Inflammatory macrophage treated with lipopolysaccharide for 4 hours (primary cell): ENCODE data around the gene PTPRT.

Experiments used
- DNase-seq: peaks from one replicate; pipeline ENCODE4 v3.0.0-alpha.2; 2020

Gene PTPRT

GRCh38 chr20:42598581-42598980, 591.1 kb downstream of the PTPRT start:
- DNase-seq: no peak

GRCh38 chr20:42595625-42596024, 594.1 kb downstream of the PTPRT start:
- DNase-seq: no peak

DNA sequence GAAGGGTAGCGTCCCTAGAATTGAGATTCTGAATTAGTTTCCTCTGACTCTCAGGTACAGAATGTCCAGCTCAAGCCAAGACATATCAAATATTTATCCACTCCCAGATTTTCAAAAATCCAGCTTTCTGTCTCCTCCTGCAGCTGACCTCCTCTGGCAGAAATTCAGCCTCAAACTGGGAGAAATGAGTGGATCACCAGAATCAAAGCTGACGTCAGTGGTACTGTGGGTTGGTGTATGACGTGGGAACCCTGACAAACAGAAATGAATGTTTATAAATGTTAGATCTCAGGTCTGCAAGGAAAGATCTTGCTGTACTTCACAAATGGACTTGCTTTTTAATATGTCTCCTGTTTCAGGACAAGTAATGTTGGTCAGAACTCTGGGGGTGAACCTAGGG, 595.0 kb downstream of the PTPRT start:
- DNase-seq: no peak

GRCh38 chr20:42594011-42594410, 595.7 kb downstream of the PTPRT start:
- no peak for DNase-seq

DNA sequence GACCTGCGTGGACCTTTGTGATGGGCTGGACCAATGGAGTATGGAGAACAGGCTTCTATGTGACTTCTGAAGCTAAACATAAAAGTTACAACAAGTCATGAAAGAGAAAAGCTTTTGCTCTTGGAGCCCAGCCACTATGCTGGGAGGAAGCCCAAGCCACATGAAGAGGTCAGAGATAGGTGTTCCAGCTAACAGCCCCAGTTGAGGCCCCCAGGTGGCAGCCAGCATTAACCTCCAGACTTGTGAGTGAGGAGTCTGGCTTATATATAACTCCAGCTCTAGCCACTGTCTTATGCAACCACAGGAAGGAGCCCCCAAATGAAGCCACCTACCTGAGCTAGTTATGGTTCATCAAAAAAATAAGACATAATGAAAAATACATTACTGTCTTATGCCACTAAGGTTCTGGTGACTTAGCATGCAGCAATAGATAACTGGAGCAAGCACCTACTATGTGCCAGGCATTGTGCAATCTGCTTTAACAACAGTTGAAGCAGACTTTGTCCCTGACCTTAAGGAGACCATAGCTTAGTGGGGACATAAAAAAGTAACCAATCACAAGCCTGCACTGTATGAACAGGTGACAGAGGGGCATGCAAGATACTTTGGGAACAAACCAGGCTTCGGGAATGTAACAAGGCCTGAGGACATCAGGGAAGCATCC, 599.6 kb downstream of the PTPRT start:
- DNase-seq: no peak

- no peak for DNase-seq
Observed at GRCh38 chr20:42588847-42589246, 600.9 kb downstream of the PTPRT start.

- no peak for DNase-seq
Observed at GRCh38 chr20:42587427-42587826, 602.3 kb downstream of the PTPRT start.

DNA sequence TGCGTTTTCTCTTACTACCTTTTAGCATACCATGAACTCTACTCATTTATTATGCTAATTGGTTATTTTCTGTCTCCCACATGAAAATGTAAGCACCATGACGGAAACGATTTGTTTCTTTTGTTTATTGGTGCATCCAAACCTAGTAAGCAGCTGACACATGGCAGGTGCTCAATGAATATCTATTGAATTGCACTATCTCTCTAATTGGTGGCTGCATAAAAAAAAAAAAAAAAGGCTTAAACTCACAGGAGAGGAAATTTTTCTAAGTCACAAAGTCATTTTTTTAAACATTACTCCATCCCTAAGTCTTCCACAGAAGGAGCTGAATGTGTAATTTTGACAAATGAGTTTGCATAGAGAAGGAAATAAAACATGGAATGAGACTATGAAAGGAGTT, 608.4 kb downstream of the PTPRT start:
- no peak for DNase-seq

DNA sequence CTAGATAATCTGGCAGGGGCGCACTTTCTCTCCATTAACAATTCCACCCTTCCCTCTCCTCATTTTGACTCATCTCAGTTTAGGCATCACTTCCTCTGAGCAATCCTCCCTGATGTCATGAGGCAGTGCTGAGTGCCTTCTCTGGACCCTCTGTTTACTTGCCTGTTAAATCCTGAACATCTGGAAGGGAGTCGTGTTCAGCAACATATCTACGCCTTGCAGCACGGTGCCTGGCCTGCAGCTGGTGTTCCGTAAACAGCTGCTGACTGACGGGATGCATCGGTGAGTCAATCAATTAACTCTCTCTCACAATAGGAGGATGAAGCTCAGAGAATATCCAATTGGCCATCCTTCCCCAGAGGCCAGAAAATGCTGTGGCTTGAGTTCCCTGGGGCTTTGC, 613.5 kb downstream of the PTPRT start:
- no peak for DNase-seq

GRCh38 chr20:42572320-42573016, 617.2 kb downstream of the PTPRT start:
- no peak for DNase-seq

DNA sequence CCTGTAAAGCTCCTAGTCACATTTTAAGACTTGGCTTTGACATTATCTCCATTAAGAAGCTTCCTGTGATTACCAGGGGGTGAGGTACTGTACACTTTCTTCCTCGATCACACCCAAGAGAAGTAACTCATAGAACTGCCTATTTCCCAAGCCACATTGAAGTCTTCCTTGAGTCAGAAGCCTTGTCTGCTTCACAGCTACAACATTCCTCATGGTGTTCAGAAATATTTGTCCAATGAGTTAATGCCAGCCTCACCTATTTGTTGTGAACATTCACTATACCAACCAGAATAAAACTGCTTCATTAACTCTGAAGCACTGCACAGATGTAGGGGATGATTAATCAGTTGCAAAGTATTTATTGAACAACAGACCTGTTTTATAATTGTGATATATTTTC, 622.3 kb downstream of the PTPRT start:
- DNase-seq: no peak

DNA sequence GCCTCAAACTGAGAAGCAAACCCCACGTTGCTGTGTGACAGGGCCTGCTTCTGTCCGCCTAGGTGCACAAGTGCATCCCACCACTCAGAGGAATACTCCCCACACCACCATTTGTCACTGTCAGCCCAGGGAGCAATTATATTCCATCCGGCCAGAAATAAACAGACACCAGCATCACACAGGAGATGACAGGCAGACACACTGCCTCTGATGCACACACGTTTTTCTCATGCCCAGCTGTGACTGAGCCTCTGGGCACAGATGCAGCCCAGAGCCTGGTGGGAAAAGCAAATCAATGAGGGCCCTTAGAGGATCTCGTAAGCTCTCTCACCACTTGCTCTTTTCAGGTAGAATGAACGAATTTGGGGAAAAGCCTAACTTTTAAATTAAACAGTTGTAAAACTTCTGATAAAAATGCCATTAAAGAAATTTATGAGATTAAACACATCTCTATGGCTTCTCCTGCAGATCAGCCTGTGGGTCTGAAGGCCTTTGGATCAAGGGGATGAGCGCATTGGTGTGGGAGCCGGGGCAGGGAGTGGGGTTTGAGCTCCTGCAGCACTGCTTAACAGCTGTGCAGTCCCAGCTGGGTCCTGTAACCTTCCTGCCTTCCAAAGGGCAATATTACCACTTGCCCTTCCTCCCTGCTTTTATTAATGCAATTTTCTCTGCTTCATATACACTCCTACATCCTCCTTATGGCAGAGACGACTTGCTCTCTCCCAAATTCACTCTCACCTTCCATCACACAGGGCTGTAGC, 624.3 kb downstream of the PTPRT start:
- DNase-seq: no peak

DNA sequence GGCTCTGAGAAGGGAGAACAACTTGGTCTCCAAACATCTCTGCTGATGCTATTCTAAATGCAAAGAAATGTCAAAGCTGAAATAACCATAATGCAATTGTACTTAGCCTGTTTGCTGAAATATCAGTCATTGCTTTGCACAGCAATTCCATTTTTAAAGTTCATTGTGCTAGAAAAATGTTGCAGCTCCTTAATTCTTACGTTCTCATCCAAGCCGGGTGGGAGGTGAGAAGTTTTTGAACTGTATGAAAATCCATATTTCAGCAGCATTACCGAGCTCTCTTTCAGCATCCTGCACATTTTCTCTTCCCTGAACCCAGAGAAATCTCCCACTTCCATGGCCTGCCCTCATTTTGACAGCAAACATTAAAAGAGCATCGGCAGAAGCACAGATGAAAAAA, 630.0 kb downstream of the PTPRT start:
- no peak for DNase-seq

DNA sequence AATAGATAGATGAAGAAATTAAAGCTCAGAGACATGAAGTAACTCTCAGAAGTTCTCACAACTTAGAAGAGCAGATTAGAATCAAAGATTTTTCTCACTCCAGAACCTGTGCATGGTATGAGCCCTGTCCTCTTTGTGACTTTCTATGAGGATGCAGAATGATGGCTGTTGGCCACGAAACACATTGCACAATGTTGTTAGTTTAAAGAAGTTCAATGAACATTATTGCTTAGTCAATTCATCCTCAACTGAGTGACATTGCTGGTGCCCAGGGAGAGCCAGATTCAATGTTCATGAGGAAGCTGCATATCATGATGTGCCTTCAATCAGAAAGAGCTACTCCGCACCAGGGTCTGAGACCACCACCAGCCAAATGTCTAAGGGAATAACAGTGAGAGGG, 633.1 kb downstream of the PTPRT start:
- no peak for DNase-seq

GRCh38 chr20:42553374-42553773, 636.3 kb downstream of the PTPRT start:
- no peak for DNase-seq

DNA sequence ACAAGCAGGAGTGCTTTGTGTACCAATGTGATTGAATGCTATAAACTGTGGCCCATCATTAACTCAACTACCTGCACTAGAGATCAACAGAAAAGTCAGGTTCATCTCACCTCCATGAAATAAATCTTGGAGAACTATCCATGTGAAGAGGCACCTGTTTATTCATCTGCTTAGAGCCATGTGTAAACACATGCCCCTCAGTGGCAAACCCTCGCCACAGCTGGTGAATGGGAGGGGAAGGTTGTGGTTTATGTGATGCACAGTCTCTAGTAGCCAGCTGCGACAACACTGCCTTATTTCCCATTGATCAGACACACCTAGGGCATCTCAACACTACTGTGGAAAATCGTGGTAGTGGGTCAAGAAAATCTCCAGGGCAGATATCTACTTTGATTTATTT, 640.2 kb downstream of the PTPRT start:
- DNase-seq: no peak

DNA sequence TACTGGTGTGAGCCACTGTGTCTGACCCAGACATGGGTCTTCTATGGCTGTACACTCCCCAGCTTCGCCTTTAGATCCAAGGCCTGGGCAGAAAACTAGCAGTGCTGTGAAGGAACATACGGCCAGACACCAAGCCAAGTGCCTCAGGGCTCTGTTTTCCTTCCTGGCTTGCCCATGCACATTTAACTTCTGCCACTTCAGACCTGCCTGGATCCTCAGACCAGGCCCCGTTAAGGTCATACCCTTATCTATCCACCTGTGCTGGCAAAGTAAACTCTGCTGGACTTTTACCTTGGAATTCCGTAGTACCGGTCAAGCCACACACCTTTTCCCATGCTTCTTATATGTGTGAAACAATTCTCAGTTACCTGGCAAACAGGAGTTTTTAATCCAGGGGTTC, 644.8 kb downstream of the PTPRT start:
- DNase-seq: no peak

- no peak for DNase-seq
Observed at GRCh38 chr20:42532831-42533230, 656.9 kb downstream of the PTPRT start.

DNA sequence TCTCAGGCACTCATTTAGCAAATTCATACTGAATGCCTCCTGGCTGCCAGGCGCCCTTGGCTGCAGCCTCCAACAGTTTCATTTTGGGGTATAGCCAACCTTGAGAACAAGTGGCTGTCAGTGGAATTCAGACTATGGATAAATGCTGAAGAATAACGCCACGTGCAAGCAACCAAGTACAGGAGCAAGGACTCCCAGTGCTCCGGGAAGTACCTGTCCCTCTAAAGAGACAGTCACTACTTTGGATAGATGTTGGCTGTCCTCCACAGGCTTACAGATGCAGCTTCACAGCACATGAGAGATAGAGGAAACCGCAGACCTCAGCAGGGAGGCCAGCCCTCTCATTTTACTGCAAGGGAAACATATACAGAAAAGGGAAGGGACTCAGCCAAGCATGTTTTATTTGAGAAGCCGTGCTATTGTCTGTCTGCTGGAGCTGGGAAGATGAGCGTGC, 658.2 kb downstream of the PTPRT start:
- DNase-seq: no peak

DNA sequence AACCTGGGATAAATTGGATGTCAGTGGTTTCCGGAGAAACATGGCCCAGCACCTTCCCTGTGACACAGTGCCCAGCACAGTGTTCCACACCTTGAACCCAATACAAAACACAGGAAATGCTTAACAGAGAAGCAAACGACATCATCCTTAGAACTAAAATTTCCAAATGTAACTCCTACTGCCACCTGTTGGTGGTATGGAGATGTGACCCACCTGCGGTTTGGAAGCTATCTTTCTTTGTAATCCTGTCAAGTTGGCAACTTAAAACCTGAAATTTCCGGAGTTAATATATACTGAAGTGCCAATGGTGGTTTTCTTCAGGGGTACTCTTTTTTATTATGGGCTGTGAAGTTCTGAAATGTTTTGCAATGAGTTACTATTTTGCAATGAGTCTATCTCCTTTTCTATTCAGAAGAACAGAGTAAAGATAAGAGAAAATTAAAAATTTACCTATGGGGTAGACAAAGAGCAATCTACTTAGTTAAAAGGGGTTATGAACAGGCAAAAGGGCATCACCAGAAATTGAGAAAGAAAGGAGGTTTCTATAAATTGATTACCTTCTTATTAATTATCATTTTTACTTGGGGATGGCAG, 658.8 kb downstream of the PTPRT start:
- peak; percentile 19 for DNase-seq

DNA sequence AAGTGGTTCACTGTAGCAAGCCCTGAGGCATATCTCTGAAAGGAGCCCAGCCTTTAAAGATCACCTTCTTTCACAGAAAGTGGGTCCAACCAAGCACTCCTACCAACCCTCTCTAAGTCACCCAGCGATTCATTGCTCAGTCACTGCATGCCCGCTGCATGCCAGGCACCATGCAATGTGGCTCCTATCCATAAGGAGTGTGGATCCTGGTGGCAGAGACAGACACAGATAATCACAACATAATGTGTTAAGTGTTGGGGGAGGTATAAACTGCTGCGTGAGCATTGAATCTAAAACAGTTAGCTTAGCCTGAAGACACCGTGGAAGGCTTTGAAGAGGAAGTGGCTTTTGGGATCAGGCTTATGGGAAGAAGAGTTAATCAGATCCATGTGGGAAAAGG, 659.5 kb downstream of the PTPRT start:
- no peak for DNase-seq

DNA sequence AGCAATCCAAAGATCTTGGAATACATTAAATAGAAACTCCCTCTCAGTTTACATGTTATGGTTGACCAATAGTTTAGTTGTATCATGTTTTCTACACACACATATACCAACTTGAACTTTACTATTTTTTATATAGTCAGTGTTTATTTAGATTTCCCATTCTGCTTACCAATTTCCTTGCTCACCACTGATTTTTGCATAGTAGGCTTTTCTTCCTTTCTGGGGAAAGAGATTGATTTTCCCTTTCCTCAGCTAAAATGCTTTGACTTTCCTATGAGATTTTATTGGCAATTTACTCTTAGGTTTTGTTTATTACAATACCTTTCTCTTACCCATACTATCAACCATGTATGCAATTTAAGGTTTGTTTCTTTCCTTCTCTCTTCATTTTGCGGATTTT, 665.6 kb downstream of the PTPRT start:
- DNase-seq: no peak

DNA sequence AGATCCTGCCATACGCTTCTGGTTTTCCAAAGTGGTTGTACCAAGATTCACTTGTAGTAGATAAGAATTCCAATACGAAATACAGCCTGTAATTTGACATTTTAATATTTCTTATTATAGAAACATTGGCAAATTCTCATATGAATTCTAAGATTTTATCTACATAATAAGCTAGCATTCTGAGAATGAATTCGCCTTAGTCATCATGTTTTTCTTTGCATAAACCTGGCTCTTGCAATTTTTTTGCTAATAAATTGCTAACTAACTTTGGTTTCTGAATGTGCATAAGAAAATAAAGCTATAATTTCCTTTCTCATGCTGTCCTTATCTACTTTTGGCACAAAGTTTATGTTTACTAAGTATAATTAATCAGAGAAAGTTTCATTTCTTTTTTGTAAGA, 673.0 kb downstream of the PTPRT start:
- no peak for DNase-seq

- DNase-seq: no peak
Observed at GRCh38 chr20:42510686-42511085, 679.0 kb downstream of the PTPRT start.
